ENCODE results near the gene ZBP1.

The ZBP1 gene

DNA sequence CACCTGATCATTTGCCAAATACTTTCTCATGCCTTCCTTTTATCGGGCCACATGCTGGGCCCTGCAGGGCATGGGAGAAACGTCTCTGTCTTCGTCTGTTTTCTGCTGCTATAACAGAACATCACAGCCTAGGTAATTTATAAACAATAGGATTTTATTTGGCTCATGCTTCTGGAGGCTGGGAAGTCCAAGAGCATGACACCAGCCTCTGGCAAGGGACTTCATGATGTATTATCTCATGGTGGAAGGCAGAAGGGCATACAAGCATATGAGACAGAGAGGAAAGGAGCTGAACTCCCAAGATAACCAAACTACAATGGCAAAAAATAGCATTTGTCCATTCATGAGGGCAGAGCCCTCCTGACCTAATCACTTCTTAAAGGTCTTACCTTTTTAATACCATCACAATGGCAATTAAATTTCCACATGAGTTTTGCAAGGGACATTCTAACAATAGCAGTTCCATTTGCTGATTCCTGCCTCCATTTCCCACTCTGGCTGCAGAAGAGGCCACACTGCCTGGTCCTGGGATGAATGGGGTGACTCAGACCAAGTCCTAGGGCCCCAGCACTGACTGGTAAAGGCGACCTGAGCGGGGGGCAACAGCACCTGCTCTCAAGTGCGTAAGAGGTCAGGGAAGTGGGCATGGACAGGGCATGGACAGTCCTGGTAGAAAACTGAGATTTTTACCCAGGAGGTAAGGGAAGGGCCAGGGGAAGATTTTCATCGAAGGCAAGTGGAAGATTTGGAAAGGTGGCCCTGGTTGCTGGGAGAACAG lies 5.1 kb upstream of the ZBP1 start:
- ATAC-seq: no peak
- TF ChIP-seq ISL1 (CRISPR knock-in tag; IDR thresholded peaks at IDR 0.05): no peak
- TF ChIP-seq, protein P1, sequence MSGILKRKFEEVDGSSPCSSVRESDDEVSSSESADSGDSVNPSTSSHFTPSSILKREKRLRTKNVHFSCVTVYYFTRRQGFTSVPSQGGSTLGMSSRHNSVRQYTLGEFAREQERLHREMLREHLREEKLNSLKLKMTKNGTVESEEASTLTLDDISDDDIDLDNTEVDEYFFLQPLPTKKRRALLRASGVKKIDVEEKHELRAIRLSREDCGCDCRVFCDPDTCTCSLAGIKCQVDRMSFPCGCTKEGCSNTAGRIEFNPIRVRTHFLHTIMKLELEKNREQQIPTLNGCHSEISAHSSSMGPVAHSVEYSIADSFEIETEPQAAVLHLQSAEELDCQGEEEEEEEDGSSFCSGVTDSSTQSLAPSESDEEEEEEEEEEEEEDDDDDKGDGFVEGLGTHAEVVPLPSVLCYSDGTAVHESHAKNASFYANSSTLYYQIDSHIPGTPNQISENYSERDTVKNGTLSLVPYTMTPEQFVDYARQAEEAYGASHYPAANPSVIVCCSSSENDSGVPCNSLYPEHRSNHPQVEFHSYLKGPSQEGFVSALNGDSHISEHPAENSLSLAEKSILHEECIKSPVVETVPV (CRISPR knock-in tag; IDR thresholded peaks at IDR 0.05): no peak
- TF ChIP-seq ZNF565 (CRISPR knock-in tag; conservative IDR thresholded peaks at IDR 0.05; ENCODE audit: low read depth): no peak
- TF ChIP-seq, protein P2, sequence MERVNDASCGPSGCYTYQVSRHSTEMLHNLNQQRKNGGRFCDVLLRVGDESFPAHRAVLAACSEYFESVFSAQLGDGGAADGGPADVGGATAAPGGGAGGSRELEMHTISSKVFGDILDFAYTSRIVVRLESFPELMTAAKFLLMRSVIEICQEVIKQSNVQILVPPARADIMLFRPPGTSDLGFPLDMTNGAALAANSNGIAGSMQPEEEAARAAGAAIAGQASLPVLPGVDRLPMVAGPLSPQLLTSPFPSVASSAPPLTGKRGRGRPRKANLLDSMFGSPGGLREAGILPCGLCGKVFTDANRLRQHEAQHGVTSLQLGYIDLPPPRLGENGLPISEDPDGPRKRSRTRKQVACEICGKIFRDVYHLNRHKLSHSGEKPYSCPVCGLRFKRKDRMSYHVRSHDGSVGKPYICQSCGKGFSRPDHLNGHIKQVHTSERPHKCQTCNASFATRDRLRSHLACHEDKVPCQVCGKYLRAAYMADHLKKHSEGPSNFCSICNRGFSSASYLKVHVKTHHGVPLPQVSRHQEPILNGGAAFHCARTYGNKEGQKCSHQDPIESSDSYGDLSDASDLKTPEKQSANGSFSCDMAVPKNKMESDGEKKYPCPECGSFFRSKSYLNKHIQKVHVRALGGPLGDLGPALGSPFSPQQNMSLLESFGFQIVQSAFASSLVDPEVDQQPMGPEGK (CRISPR knock-in tag; IDR thresholded peaks at IDR 0.05; ENCODE audit: borderline replicate concordance): no peak
- TF ChIP-seq ZNF8 (CRISPR knock-in tag; IDR thresholded peaks at IDR 0.05): no peak
- TF ChIP-seq BACH2 (CRISPR knock-in tag; IDR thresholded peaks at IDR 0.05; ENCODE audit: borderline replicate concordance): no peak
- no peak for TF ChIP-seq ARNTL (CRISPR knock-in tag; IDR thresholded peaks at IDR 0.05; ENCODE audit: borderline replicate concordance, low read depth)
- TF ChIP-seq PPARA (CRISPR knock-in tag; IDR thresholded peaks at IDR 0.05; ENCODE audit: borderline replicate concordance): no peak
- no peak for TF ChIP-seq ZFP30 (CRISPR knock-in tag; IDR thresholded peaks at IDR 0.05)
- TF ChIP-seq RARB (CRISPR knock-in tag; IDR thresholded peaks at IDR 0.05): no peak
- TF ChIP-seq ZFP3 (CRISPR knock-in tag; IDR thresholded peaks at IDR 0.05): no peak
- TF ChIP-seq ZC3H10 (CRISPR knock-in tag; IDR thresholded peaks at IDR 0.05): no peak
- TF ChIP-seq TCF4 (CRISPR knock-in tag; IDR thresholded peaks at IDR 0.05; ENCODE audit: borderline replicate concordance): no peak
- TF ChIP-seq, protein P3, sequence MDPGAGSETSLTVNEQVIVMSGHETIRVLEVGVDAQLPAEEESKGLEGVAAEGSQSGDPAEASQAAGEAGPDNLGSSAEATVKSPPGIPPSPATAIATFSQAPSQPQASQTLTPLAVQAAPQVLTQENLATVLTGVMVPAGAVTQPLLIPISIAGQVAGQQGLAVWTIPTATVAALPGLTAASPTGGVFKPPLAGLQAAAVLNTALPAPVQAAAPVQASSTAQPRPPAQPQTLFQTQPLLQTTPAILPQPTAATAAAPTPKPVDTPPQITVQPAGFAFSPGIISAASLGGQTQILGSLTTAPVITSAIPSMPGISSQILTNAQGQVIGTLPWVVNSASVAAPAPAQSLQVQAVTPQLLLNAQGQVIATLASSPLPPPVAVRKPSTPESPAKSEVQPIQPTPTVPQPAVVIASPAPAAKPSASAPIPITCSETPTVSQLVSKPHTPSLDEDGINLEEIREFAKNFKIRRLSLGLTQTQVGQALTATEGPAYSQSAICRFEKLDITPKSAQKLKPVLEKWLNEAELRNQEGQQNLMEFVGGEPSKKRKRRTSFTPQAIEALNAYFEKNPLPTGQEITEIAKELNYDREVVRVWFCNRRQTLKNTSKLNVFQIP (CRISPR knock-in tag; IDR thresholded peaks at IDR 0.05; ENCODE audit: borderline replicate concordance, low read depth): no peak
- TF ChIP-seq, protein P4, sequence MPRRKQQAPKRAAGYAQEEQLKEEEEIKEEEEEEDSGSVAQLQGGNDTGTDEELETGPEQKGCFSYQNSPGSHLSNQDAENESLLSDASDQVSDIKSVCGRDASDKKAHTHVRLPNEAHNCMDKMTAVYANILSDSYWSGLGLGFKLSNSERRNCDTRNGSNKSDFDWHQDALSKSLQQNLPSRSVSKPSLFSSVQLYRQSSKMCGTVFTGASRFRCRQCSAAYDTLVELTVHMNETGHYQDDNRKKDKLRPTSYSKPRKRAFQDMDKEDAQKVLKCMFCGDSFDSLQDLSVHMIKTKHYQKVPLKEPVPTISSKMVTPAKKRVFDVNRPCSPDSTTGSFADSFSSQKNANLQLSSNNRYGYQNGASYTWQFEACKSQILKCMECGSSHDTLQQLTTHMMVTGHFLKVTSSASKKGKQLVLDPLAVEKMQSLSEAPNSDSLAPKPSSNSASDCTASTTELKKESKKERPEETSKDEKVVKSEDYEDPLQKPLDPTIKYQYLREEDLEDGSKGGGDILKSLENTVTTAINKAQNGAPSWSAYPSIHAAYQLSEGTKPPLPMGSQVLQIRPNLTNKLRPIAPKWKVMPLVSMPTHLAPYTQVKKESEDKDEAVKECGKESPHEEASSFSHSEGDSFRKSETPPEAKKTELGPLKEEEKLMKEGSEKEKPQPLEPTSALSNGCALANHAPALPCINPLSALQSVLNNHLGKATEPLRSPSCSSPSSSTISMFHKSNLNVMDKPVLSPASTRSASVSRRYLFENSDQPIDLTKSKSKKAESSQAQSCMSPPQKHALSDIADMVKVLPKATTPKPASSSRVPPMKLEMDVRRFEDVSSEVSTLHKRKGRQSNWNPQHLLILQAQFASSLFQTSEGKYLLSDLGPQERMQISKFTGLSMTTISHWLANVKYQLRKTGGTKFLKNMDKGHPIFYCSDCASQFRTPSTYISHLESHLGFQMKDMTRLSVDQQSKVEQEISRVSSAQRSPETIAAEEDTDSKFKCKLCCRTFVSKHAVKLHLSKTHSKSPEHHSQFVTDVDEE (CRISPR knock-in tag; IDR thresholded peaks at IDR 0.05): no peak
- no peak for TF ChIP-seq ZNF70 (CRISPR knock-in tag; IDR thresholded peaks at IDR 0.05)
- TF ChIP-seq ESRRG (CRISPR knock-in tag; IDR thresholded peaks at IDR 0.05): no peak
- no peak for TF ChIP-seq OSR1 (CRISPR knock-in tag; IDR thresholded peaks at IDR 0.05)
- TF ChIP-seq TOX (CRISPR knock-in tag; IDR thresholded peaks at IDR 0.05; ENCODE audit: borderline replicate concordance): no peak

DNA sequence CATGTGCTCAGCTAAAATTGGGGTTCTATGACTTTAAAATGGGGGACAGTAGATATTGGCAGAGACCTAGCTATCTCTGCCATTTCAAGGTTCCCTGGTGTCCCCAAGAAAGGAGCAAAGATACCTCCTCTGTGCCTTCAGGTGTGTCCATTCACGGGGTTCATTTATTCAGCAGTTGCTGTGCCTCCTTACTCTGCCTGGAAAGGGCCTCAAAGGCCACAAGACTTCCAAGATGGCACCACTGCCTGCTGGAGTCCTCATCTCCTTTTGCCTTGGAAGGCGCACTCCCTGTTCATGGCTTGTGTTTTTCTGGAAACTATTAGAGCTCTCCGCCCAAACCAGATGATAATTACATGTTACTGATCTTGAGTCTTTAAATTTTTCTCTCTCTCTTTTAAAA lies 3.9 kb upstream of the ZBP1 start:
- TF ChIP-seq, protein P1 (CRISPR knock-in tag; IDR thresholded peaks at IDR 0.05): no peak
- TF ChIP-seq, protein P5, sequence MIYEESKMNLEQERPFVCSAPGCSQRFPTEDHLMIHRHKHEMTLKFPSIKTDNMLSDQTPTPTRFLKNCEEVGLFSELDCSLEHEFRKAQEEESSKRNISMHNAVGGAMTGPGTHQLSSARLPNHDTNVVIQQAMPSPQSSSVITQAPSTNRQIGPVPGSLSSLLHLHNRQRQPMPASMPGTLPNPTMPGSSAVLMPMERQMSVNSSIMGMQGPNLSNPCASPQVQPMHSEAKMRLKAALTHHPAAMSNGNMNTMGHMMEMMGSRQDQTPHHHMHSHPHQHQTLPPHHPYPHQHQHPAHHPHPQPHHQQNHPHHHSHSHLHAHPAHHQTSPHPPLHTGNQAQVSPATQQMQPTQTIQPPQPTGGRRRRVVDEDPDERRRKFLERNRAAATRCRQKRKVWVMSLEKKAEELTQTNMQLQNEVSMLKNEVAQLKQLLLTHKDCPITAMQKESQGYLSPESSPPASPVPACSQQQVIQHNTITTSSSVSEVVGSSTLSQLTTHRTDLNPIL (CRISPR knock-in tag; IDR thresholded peaks at IDR 0.05; ENCODE audit: low read depth): no peak
- TF ChIP-seq ZFP30 (CRISPR knock-in tag; IDR thresholded peaks at IDR 0.05) (no peak), OSR1 (CRISPR knock-in tag; IDR thresholded peaks at IDR 0.05) (no peak), ZC3H10 (CRISPR knock-in tag; IDR thresholded peaks at IDR 0.05) (no peak), ZNF70 (CRISPR knock-in tag; IDR thresholded peaks at IDR 0.05) (no peak), ESRRG (CRISPR knock-in tag; IDR thresholded peaks at IDR 0.05) (no peak), CSDC2 (CRISPR knock-in tag; IDR thresholded peaks at IDR 0.05) (no peak), ZNF565 (CRISPR knock-in tag; conservative IDR thresholded peaks at IDR 0.05; ENCODE audit: low read depth) (no peak), SNAI2 (CRISPR knock-in tag; IDR thresholded peaks at IDR 0.05) (no peak), TCF4 (CRISPR knock-in tag; IDR thresholded peaks at IDR 0.05; ENCODE audit: borderline replicate concordance) (no peak), BACH2 (CRISPR knock-in tag; IDR thresholded peaks at IDR 0.05; ENCODE audit: borderline replicate concordance) (no peak), ARNTL (CRISPR knock-in tag; IDR thresholded peaks at IDR 0.05; ENCODE audit: borderline replicate concordance, low read depth) (no peak), ZFP3 (CRISPR knock-in tag; IDR thresholded peaks at IDR 0.05) (no peak), GLIS3 (CRISPR knock-in tag; IDR thresholded peaks at IDR 0.05) (no peak)
- TF ChIP-seq, protein P3 (CRISPR knock-in tag; IDR thresholded peaks at IDR 0.05; ENCODE audit: borderline replicate concordance, low read depth): no peak
- TF ChIP-seq, protein P2 (CRISPR knock-in tag; IDR thresholded peaks at IDR 0.05; ENCODE audit: borderline replicate concordance): no peak
- no peak for ATAC-seq

All from SK-N-SH treated with all-trans-retinoic acid at 6 μM for 48 hours (cell line).